Upper lobe of left lung (tissue), 4 donors: Measurements from ENCODE around the gene CACNA2D1.

Source experiments
- CTCF ChIP-seq, 6 experiments: fragments of 450-650 bp in 4 of 6; fragments of 200-600 bp in 2 of 6; sonication (generic) in 2 of 6; IDR thresholded peaks; one replicate each; pipeline ENCODE4 v1.5.1; 2016 to 2019; ENCODE audit warnings: antibody characterized with exemption in 6 of 6
- EP300 ChIP-seq, 4 donors: sonication (generic); formaldehyde crosslinking; IDR thresholded peaks; one replicate each; pipeline ENCODE4 v1.5.1; 2017; ENCODE audit warnings: antibody characterized with exemption in 4 of 4, control low read depth in 2 of 4
- POLR2A ChIP-seq, 4 donors: fragments of 450-650 bp; IDR thresholded peaks; one replicate each; pipeline ENCODE4 v1.5.1; 2016 to 2017; ENCODE audit warnings: antibody characterized with exemption in 4 of 4, mild to moderate bottlenecking in 2 of 4
- POLR2AphosphoS5 ChIP-seq, 2 donors: sonication (generic); formaldehyde crosslinking; IDR thresholded peaks; one replicate each; pipeline ENCODE4 v1.5.1; 2017; ENCODE audit warnings: antibody characterized with exemption in 2 of 2

GRCh38 chr7:82050792-82051191 is 392.8 kb downstream of the CACNA2D1 start:
- TF ChIP-seq EP300 (IDR thresholded peaks at IDR 0.05) = no peak
- TF ChIP-seq CTCF (IDR thresholded peaks at IDR 0.05) = no peak
- TF ChIP-seq POLR2A (IDR thresholded peaks at IDR 0.05) = no peak
- no peak for TF ChIP-seq POLR2AphosphoS5 (IDR thresholded peaks at IDR 0.05)
